ENCODE data around the gene C2orf80.

Gene C2orf80

DNA sequence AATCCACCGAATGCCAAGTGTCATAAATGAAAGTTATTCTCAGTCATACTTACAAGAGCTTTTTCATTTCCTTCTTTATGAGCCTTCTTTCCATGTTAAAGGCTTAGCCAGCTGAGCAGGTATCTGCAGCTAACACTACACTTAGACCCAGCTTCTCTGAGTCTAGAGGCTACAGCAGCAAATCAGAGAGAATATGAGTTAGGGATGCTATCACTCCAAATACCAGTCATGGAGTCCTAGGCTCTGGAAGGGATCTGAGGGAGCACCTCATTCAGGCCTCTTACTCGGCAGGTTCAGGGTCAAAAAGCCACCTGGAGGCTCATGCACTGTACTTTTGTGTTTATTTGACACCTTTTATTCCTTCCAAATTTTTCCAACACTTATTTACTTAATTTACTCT lies 2.9 kb downstream of the C2orf80 start:
- no peak overlapping the region for H2AFZ ChIP-seq (ENCODE audit: low read length)
- no peaks in the 10 kb centered on the region for H3K79me2 ChIP-seq (ENCODE audit: insufficient read depth, low read length)
- H3K36me3 ChIP-seq (ENCODE audit: insufficient read depth, low read length) = no peaks in the 10 kb centered on the region
- no peaks in the 10 kb centered on the region for H3K9me2 ChIP-seq (ENCODE audit: low read depth, low read length)
- H3K4me2 ChIP-seq (ENCODE audit: low read length) = no peak overlapping the region
- no peak for TF ChIP-seq EZH2 (IDR thresholded peaks at IDR 0.05; ENCODE audit: borderline replicate concordance, low read length)
- TF ChIP-seq, protein P1, sequence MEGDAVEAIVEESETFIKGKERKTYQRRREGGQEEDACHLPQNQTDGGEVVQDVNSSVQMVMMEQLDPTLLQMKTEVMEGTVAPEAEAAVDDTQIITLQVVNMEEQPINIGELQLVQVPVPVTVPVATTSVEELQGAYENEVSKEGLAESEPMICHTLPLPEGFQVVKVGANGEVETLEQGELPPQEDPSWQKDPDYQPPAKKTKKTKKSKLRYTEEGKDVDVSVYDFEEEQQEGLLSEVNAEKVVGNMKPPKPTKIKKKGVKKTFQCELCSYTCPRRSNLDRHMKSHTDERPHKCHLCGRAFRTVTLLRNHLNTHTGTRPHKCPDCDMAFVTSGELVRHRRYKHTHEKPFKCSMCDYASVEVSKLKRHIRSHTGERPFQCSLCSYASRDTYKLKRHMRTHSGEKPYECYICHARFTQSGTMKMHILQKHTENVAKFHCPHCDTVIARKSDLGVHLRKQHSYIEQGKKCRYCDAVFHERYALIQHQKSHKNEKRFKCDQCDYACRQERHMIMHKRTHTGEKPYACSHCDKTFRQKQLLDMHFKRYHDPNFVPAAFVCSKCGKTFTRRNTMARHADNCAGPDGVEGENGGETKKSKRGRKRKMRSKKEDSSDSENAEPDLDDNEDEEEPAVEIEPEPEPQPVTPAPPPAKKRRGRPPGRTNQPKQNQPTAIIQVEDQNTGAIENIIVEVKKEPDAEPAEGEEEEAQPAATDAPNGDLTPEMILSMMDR (IDR thresholded peaks at IDR 0.05; ENCODE audit: low read length) = no peak
- H3F3A ChIP-seq (ENCODE audit: insufficient read depth, low read length) = no peaks in the 10 kb centered on the region
- H3K4me1 ChIP-seq (ENCODE audit: insufficient read depth, low read length, severe bottlenecking) = no peaks in the 10 kb centered on the region
- no peak overlapping the region for H3K27ac ChIP-seq (ENCODE audit: low read depth, low read length, poor library complexity, severe bottlenecking)
- no peaks in the 10 kb centered on the region for H4K20me1 ChIP-seq (ENCODE audit: insufficient read depth, low read length)
- no peaks in the 10 kb centered on the region for H3K9me3 ChIP-seq (ENCODE audit: low read length)
- H3K9ac ChIP-seq (ENCODE audit: low read length) = no peak overlapping the region
- H3K27me3 ChIP-seq (ENCODE audit: insufficient read depth, low read length) = no peaks in the 10 kb centered on the region
- no peak overlapping the region for H3K4me3 ChIP-seq (ENCODE audit: low read depth, low read length, poor library complexity, severe bottlenecking)

DNA sequence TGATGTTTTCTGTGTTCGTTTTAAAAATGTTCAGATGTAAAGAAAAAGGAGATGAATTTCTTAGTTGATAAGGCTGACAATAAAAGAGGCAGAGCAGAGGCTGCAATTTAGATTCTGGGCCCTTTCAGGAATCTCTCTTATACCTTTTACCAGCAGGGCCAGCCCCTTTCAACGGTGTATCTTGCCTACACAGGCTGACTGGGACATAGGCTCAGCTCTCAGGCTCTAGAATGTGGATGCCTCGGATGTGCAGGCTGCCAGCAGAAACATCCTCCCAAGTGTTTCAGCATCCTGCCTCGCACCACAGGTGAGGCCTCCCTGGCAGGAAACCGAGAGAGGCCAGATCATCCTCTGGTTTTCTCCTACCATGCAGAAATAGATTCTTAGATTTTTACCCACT lies 3.4 kb downstream of the C2orf80 start:
- H3K4me1 ChIP-seq (ENCODE audit: insufficient read depth, low read length, severe bottlenecking) = no peaks in the 10 kb centered on the region
- no peak for TF ChIP-seq EZH2 (IDR thresholded peaks at IDR 0.05; ENCODE audit: borderline replicate concordance, low read length)
- TF ChIP-seq, protein P1 (IDR thresholded peaks at IDR 0.05; ENCODE audit: low read length) = no peak
- no peaks in the 10 kb centered on the region for H3K9me3 ChIP-seq (ENCODE audit: low read length)
- no peaks in the 10 kb centered on the region for H3F3A ChIP-seq (ENCODE audit: insufficient read depth, low read length)
- no peaks in the 10 kb centered on the region for H3K9me2 ChIP-seq (ENCODE audit: low read depth, low read length)
- H3K36me3 ChIP-seq (ENCODE audit: insufficient read depth, low read length) = no peaks in the 10 kb centered on the region
- no peak overlapping the region for H3K4me3 ChIP-seq (ENCODE audit: low read depth, low read length, poor library complexity, severe bottlenecking)
- no peaks in the 10 kb centered on the region for H3K27me3 ChIP-seq (ENCODE audit: insufficient read depth, low read length)
- no peaks in the 10 kb centered on the region for H3K79me2 ChIP-seq (ENCODE audit: insufficient read depth, low read length)
- H3K27ac ChIP-seq (ENCODE audit: low read depth, low read length, poor library complexity, severe bottlenecking) = no peak overlapping the region
- H2AFZ ChIP-seq (ENCODE audit: low read length) = no peak overlapping the region
- H3K4me2 ChIP-seq (ENCODE audit: low read length) = no peak overlapping the region
- no peak overlapping the region for H3K9ac ChIP-seq (ENCODE audit: low read length)
- no peaks in the 10 kb centered on the region for H4K20me1 ChIP-seq (ENCODE audit: insufficient read depth, low read length)

DNA sequence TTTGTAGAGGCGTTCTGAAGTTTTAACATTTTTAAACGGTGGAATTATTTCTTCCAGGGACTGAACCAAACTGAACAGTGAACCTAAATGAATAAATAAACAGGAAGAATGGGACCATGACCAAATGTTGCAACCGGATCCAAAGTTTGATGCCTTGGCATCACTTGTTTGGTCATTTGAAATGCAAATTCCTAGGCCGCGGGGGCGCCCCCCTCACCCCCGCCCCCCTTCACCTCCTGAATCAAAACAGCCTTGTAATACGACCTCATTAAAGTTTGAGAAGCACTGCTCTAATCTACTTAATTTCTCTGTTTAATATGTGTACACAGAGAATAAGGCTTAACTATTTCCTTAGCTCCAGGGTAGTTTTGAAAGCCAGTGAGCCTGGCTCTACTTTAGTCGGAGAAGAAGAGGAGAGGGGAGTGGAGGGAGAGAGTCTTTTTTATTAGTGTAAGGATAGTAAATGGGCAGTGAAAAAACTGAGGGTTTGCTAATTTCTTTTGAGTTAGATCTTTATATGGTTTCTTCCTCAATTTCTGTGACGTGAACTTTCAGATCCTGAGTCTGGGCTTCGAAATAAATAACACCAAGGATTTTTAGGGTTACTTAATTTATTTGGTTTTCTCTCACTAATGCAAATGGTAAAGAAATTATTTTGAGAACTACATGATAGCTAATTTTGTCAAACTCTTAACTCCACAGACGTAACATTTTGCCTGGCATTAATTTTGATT lies 5.7 kb downstream of the C2orf80 start:
- Histone ChIP-seq H4K20me1 (ENCODE audit: insufficient read depth, low read length) (no peaks in the 10 kb centered on the region), H2AFZ (ENCODE audit: low read length) (no peak overlapping the region), H3K79me2 (ENCODE audit: insufficient read depth, low read length) (no peaks in the 10 kb centered on the region), H3K27me3 (ENCODE audit: insufficient read depth, low read length) (no peaks in the 10 kb centered on the region), H3K9me3 (ENCODE audit: low read length) (no peaks in the 10 kb centered on the region), H3K27ac (ENCODE audit: low read depth, low read length, poor library complexity, severe bottlenecking) (no peak overlapping the region), H3F3A (ENCODE audit: insufficient read depth, low read length) (no peaks in the 10 kb centered on the region), H3K4me3 (ENCODE audit: low read depth, low read length, poor library complexity, severe bottlenecking) (no peak overlapping the region), H3K9ac (ENCODE audit: low read length) (no peak overlapping the region), H3K4me1 (ENCODE audit: insufficient read depth, low read length, severe bottlenecking) (no peaks in the 10 kb centered on the region), H3K36me3 (ENCODE audit: insufficient read depth, low read length) (no peaks in the 10 kb centered on the region), H3K4me2 (ENCODE audit: low read length) (no peak overlapping the region), H3K9me2 (ENCODE audit: low read depth, low read length) (no peaks in the 10 kb centered on the region)
- TF ChIP-seq, protein P1 (IDR thresholded peaks at IDR 0.05; ENCODE audit: low read length) = no peak
- TF ChIP-seq EZH2 (IDR thresholded peaks at IDR 0.05; ENCODE audit: borderline replicate concordance, low read length) = no peak

Data from OCI-LY1 (cell line).